HFF-Myc (cell line): Measurements from ENCODE around the gene C16orf95.

Experiments
- DNase-seq: peaks from one replicate; pipeline ENCODE4 v3.0.0-alpha.2; 2011; ENCODE audit warnings: low read depth; ENCODE audit errors: extremely low read depth
- H3K4me3 ChIP-seq: replicated peaks from 2 replicates; pipeline ENCODE4 v1.5.1; 2011; ENCODE audit warnings: low read depth, mild to moderate bottlenecking, control low read depth, low read length
- CTCF ChIP-seq: IDR thresholded peaks from 2 replicates; pipeline ENCODE4 v1.5.1; 2012; ENCODE audit warnings: mild to moderate bottlenecking, low read depth, low read length, control low read depth; ENCODE audit errors: missing control alignments

C16orf95 gene

GRCh38 chr16:87347932-87348615 is 30.9 kb upstream of the C16orf95 start:
- H3K4me3 ChIP-seq = no peak overlapping the region
- no peak for DNase-seq
- TF ChIP-seq CTCF = no peak

- no peak for TF ChIP-seq CTCF
- no peak overlapping the region for H3K4me3 ChIP-seq
- no peak for DNase-seq
Measured at GRCh38 chr16:87346517-87347060, 29.4 kb upstream of the C16orf95 start.

- no peak overlapping the region for H3K4me3 ChIP-seq
- no peak for TF ChIP-seq CTCF
- no peak for DNase-seq
Measured at GRCh38 chr16:87345726-87346424, 28.7 kb upstream of the C16orf95 start.

- TF ChIP-seq CTCF = no peak
- H3K4me3 ChIP-seq = no peak overlapping the region
- DNase-seq = no peak
Measured at GRCh38 chr16:87344931-87345631, 27.9 kb upstream of the C16orf95 start.

GRCh38 chr16:87344165-87344930 is 27.2 kb upstream of the C16orf95 start:
- no peak for TF ChIP-seq CTCF
- H3K4me3 ChIP-seq = no peak overlapping the region
- no peak for DNase-seq

- no peak for TF ChIP-seq CTCF
- no peak for DNase-seq
- H3K4me3 ChIP-seq = no peak overlapping the region
Measured at GRCh38 chr16:87343753-87344050, 26.5 kb upstream of the C16orf95 start.
